Measurements from ENCODE around the gene MYRF.

Gene MYRF

DNA sequence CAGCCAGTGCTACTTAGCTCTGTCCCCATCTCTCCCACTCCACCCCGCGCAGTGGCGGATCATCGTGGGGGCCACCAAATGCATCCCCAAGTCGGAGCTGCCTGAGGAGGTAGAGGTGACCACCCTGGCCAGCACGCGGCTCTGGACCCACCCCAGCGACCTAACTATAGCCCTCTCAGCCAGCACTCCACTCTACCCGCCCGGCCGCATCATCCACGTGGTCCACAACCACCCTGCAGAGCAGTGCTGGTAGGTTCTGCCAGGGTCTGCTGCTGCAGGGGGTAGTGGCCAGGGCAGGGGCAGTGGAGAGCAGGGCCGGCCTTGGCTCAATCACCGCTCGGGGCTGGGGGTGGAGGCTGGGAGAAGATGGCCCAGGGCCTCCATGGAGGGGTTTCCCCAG is 13.0 kb upstream of the MYRF start:
- no peak for DNase-seq (ENCODE audit: low spot score)

DNA sequence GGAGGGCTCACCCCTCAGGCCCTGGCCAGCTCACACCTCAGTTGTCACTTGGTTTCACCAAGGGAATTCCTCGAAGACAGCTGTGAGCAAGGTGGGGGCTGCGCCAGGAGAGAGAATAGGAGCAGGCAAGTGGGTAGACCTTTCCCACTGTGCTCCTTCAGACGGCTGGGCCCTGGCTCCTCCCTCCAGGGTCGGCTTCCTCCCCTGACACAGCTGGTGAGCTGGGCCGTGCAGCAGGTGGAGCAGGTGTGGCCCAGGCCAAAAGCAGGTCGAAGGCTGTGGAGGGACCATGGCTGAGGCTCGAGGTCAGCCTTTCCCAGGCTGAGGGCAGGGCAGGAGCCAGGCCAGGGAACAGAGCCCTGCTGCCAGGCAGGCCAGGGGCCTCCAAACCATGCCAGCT is 12.5 kb upstream of the MYRF start:
- no peak for DNase-seq (ENCODE audit: low spot score)

DNA sequence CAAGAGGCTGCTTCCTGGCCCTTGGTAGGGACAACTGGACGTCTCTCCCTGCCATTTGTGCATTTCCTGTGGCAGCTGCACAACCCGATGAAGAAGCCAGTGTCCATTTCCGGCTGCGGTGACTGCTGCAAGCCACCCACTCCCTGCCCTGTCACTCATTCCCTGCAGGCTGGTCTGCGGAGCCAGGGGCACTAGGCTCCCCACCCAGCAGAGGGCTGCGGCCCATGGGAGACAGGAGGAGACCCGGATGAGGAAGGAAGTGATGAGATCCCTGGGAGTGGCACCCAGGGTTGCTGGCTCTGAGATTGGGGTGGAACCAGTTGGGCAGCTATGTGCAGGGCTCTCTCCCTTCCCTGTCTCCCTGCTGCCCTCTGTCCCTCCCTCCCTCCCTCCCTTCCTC is 10.0 kb upstream of the MYRF start:
- DNase-seq (ENCODE audit: low spot score), result no peak

DNA sequence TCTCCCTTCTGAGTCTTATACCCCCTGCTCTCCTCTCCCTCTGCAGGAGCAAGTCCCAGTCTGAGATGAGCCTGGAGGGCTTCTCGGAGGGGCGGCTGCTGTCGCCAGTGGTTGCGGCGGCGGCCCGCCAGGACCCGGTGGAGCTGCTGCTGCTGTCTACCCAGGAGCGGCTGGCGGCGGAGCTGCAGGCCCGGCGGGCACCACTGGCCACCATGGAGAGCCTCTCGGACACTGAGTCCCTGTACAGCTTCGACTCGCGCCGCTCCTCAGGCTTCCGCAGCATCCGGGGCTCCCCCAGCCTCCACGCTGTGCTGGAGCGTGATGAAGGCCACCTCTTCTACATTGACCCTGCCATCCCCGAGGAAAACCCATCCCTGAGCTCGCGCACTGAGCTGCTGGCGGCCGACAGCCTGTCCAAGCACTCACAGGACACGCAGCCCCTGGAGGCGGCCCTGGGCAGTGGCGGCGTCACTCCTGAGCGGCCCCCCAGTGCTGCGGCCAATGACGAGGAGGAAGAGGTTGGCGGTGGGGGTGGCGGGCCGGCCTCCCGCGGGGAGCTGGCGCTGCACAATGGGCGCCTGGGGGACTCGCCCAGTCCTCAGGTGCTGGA is 8.8 kb upstream of the MYRF start:
- no peak for DNase-seq (ENCODE audit: low spot score)

DNA sequence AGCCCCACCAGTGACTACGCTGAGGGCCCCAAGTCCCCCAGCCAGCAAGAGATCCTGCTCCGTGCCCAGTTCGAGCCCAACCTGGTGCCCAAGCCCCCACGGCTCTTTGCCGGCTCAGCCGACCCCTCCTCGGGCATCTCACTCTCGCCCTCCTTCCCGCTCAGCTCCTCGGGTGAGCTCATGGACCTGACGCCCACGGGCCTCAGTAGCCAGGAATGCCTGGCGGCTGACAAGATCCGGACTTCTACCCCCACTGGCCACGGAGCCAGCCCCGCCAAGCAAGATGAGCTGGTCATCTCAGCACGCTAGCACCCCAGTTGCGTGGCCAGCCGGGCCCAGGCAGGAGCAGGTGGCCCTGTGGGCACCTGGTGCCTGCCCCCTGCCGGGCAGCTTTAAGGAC is 8.3 kb upstream of the MYRF start:
- no peak for DNase-seq (ENCODE audit: low spot score)

DNA sequence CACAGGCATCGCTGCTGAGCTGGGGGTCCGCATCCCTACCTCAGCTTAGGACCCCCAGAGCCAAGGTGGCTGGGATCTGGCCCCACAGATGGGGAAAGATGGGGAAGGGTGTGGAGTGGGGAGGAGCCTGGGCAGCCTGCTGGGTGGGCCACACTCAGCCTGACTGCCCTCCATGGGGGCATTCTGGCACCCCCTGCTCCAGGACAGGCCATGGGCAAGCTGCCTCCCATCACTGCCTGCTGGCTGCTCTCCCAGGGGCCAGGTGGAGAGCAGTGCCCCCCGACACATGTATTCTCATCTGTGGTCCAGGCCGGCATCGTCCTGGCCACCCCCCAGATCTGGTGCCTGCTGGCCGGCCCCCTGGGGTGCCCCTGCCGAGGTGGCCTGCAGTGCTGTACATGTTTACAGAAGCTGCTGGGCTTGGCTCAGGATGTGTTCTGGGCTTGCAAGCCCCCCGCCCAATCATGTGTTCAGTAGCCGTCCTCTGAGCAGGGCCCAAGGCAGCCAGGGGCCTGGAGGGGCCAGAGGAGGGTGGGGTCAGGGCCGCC is 7.8 kb upstream of the MYRF start:
- DNase-seq (ENCODE audit: low spot score), result no peak

DNA sequence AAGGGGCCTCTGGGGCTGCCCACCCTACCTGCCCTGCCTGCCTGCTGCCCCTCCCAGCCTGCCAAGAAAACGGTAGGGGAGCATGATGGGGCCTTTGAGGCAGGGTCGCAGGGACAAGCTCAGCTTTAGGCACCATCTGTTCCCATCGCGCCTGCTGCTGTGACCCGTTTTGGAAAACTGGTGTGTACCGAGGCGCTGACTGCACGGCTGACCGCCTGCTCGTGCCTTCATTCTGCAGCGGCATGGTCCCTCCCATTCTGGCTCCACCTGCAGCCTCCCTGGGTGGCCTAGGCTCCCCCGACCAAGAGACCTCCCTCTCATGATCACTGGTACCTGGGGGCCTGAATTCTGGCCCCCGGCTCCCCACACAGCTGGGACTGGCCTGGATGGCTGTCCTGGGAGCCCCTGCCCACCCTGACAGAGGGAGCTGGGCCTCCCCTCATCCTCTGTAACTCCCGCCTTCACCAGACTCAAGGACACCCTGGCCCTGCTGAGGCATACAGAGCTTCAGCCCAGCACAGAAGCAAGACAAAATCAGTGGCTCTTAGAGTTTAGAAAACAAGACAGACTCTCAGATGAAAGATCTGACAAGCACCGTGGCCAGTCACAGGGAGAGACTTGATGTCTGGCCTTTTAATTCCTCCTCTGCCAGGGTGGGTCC is 6.5 kb upstream of the MYRF start:
- no peak for DNase-seq (ENCODE audit: low spot score)

DNA sequence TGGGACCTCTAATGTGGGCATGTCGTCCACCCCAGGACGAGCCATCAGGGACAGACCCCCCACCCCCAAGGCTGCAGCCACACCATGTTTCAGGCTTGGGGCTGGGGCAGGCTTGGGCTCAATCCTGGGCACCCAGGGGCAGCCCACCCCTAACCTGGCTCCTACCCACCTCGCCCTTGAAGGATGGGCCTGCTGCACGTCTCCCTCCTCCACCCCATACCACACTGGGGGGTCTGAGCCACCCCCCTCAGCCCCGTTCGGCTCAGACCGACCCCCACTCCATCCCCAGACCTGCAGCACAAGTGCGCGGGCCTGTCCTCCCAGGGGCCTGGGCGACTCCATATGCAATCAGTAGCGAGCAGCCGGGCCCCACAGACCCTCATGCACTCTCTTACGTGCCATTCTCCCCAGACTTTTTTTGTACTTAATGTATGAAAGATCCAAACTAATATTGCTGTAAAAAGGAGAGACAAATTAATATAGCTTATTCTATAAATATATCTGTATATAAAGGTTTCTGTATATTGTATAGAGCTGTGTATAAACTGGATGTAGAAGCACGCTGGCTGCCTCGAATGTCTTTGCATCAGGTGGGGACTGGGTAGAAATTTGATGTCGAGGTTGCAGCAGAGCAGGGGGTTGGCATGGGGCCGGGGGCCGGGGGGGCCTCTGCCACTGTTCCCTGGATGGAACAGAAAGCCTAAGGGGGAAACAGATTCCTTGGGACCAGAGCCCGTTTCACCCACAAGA is 5.8 kb upstream of the MYRF start:
- no peak for DNase-seq (ENCODE audit: low spot score)

DNA sequence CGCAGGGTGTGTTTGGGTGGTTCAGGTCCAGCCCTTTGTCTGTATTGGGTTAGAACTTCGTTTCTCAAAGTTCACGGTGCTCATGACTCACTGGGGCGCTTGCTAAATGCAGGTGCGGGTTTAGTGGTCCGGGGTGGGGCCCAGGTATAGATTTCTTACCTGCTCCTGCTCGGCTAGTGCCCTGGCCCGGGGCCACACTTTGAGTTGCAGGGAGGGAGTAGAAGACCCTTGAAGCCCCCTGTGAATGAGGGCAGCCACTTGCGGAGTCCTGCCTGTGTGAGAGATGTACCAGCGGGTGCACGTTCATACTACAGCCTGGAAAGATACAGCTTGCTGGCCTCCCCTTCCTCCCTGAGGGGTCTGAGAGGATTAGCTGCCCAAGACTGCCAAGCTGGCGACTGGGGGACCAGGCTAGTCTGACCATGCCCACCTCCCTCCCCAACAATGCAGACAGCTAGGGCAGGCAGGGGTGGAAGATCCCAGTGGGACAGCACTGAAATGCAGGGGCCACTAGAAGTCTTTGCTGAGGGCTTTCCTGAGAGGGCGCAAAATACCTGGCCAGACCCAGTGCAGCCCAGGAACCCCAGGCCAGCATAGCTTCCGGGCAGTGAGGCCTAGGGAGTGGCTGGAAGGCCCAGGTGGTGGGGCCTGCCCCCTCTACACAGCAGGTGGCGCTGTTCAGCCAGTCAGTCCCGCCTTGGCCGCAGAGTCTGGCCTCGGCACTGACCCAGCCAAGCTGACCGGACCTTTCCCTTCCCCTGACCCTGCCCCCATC is 5.1 kb upstream of the MYRF start:
- peak; percentile 64 for DNase-seq (ENCODE audit: low spot score)

DNA sequence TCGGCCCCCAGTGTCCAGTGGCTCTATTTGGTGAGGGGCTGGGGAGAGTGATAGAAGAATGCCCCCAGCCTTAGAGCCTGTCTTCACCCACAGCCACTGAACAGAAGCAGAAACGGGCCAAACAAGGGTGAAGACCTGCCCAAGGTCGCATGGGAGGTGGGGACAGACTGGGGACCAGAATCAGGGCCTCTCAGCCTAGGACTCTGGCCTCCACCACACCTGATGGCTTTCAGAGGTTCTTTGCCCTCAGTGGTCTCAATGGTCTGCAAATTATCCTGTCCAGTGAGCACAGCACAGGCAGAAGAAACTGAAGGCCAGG is 4.5 kb upstream of the MYRF start:
- DNase-seq (ENCODE audit: low spot score), result no peak

DNA sequence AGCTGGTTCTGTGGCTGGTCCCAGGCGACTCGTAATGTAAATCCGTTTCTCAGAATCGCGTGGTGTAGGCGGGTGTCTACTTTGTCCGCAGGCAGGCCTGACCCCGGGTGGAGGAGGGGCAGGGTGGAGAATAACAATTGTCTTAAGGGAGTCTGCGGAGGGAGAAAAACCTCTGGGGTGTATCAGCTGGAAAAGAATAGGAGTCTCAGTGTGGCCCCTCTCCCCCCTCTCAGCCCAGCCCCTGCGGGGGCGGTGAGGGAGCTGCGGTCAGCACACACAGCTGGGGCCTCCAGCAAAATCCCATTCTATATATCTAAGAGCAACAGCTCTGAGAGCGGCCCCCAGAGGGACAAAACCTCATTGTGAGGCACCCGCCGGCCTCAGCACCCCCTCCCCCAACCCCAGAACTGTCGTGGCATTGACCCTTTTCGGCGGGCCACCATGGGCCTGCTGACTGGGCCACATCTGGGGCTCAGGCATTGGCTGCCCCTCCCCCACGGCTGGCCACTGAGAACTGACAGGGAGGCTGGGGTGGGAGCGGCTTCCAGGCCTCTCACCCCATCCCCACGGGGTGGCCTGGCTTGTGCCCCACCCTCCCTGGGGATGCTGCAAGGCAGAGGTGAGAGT is 2.7 kb upstream of the MYRF start:
- DNase-seq (ENCODE audit: low spot score), result no peak

DNA sequence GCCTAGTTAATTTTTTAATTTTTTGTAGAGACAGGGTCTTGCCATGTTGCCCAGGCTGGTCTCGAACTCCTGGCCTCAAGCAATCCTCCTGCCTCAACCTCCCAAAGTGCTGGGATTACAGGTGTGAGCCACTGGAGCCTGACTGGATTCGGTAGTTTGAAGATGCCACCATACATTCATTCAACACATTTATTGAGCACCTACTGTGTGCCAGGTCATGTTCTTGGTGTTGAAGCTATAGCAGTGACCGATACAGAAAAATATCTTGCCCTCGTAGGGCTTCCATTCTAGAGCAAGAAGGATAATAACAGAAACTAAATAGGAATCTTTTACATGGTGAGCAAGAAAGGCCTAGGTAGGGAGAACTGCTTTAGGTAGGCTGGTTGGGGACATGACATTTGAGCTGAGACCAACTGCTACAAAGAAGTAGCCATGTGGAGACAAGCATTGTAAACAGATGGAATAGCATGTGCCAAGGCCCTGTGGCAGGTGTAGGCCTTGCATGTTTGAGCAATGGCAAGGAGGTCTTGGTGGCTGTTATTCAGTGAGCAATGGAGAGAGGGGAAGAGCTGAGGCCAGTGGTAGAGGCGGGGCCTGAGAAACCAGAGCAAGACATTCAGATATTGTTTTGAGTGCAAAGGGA is 1.7 kb upstream of the MYRF start:
- DNase-seq (ENCODE audit: low spot score), result no peak

DNA sequence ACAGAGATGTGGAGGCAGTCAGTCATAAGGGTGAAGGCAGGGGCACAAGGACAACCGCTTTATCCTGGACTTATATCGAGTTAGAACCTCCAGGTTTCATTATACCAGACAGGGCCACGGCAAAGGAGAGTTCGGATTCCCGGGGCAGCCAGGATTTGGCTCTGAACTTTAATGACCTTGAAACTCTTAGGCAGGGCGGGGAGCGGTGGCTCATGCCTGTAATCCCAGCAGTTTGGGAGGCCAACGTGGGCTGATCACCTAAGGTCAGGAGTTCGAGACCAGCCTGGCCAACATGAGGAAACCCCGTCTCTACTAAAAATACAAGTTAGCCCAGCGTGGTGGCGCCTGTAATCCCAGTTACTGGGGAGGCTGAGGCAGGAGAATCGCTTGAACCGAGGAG is 1.1 kb upstream of the MYRF start:
- DNase-seq (ENCODE audit: low spot score), result no peak

DNA sequence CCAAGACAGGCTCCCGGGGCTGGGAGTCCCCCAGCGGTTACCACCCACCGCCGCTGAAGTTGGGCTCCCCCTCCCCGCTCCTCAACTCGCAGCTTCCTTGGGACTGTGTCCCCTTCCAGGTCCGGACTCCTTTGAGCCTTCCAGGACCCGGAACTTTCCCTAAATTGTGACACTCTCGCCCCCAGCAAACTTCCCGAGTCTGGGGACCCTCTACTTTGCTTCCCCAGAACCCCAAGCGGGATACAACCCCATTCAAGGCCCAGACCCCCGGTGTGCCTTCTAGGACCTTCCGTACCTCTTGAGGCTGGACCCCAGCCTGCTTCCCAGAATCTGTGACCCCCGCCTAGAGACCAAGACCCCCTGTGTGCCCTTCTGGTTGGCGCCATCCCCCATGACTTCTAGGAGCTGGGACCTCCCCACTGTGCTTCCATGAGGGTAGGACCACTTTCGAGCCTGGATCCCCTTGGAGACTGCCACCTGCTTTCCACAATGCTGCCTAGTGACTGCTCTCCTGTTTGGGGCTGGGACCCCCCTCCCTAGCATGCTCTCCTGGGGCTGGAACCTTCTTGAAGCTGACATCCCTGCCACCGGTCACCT is 587 bp downstream of the MYRF start:
- no peak for DNase-seq (ENCODE audit: low spot score)

DNA sequence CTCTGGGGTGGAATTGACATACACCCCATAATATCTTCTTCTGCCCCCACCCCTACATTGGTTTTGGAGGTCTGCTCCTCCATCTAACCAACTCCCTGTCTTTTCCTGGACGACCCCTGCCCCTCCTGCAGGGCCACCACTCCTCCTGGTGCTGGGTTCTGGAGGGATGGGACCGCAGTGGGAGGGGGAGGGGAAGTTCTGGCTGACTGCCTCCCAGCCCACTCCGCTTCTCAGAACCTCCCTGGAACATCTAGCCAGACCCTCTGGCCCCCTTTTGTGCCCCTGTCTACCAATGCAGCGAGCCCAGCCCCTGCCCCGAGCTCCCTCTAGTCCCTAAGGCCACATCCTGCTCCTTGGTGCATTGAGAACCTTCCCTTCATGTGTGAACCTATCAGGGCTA is 1.2 kb downstream of the MYRF start:
- DNase-seq (ENCODE audit: low spot score), result no peak

DNA sequence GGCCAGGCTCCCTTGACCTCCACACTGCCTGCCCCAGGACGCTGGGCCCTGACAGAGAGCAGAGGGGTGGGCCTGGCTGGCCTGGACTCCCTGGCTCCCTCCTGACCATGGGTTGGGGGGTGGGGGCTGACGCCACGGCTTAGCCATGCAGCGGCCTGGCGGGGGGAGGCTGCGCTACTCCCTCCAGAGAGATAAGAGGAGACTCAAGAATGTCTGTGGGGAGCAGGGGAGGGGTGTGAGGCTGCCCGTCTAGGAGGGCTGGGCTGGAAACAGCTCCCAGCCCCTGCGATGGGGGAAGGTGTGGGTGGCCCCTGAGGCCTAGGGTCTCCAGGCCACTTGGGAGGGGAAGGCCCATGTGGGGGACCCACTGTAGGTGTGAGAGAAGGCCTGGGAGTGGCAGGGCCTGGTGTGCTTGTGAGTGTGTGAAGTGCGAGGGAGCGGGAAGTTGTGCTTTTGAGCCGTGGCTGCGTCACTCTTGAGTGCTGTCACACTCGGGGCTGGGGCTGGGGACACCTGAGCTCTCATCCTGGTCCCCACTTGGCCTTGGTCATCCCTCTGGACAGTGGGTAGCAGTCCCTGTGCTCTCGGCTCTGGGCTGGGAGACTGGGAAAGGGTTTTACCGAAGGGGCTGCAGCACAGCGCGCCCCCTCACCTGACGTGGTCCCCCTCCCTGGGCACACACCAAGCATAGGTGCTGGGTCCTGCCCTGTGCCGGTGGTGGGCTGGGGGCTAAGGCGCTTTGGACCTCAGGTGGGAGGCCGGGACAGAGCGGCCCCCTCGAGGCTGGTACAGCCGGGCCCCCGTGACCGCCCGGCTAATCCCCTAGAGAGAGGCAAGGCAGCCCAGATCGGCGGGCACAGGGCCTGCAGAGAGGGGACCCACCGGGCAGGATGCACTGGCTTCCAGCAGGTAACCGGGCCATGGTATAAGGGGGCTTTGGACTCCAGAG is 2.4 kb downstream of the MYRF start:
- no peak for DNase-seq (ENCODE audit: low spot score)

DNA sequence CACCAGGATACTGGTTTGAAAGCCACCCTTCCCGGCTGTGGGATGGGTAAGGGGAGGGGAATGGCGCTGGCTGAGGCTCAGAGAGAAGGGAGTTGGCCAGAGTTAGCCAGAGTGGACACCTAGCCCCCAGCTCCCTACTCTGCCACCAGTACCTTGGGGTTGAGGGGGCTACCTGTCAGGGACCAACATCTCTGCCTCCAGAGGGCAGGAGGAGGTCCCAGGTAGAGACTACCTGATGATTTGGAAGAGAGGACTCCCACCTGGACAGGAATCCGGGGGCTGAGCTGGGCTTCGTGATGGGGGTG is 3.7 kb downstream of the MYRF start:
- DNase-seq (ENCODE audit: low spot score), result no peak

DNA sequence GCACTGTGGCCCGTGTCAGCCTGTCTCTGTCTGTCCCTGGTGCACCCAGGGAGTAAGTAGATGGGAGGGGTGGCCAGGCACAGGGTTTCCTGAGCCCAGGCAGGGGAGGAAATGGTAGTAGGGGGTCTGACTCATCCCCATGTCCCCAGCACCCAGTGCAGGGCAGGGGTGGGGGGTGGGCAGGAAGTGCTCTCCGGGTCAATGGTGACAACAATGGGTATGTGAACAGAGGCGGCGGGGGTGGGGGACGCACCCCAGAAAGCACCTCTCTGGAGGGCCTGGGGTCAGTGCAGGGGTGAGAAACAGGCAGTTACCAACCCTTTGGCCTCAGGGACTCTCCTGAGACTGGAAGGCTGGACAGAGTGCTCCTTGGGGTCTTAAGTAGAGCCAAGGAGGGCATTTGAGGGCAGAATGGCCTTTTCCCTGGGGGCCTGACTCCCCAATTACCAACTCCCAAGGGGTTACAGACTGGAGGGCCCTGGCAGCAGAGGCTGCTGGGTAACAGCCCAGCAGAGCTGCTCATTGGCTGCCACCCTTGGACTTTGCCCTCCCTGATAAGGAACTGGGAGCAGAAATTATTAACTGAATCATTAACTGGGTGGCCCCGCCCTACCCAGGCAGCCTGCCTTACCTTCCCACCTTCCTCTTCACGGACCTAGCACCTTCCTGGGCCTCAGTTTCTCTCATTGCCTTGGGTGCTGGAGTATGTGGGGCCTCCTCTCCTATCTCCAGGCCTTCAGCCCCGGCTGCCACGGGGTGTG is 4.2 kb downstream of the MYRF start:
- DNase-seq (ENCODE audit: low spot score), result peak; percentile 52

DNA sequence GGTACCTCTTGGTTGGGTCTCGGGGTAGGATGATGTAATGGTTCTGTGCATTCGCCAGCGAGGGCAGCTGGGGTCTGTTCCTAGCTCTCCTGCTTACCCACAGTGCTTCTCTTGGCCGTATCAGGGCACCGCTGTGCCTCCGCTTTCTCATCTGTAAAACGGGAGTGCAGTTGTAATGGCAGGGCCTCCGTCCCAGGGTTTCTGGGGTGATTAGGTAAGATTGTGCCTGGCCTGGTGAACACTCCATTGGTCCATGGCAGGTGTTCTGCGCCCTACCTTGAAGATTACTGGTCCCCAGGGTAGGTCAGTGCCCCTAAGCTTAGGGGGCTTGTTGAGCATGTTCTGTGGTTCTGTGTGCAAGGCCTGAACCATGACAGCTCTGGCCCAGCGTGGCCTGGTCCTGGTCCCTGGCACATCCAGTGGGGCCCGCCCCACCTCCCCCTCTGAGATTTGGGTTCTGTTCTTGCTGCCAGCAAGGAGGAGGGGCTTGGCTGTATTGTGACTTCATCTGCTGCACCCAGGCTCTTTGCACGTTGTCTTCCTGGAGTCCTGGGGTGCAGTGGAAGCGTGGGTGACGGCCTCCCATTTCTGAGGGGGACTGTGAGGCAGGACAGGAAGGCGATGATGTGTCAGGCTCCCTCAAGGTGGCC is 4.9 kb downstream of the MYRF start:
- DNase-seq (ENCODE audit: low spot score), result no peak
